ENCODE data around the gene NSRP1.

The NSRP1 gene

GRCh38 chr17:30173649-30174048, 57.0 kb downstream of the NSRP1 start:
- H3K27me3 ChIP-seq (replicated peaks; ENCODE audit: control insufficient read depth, insufficient read depth, low read length, poor library complexity, severe bottlenecking), result no peaks in the 10 kb centered on the region
- no peaks in the 10 kb centered on the region for H3K4me1 ChIP-seq (ENCODE audit: control insufficient read depth, insufficient read depth, low read length, poor library complexity, severe bottlenecking)
- H3K36me3 ChIP-seq (ENCODE audit: control insufficient read depth, insufficient read depth, low read length), result peaks cover 22% of the 10 kb centered on the region
- no peaks in the 10 kb centered on the region for H3K9me3 ChIP-seq (ENCODE audit: control insufficient read depth, low read length)
- no peak overlapping the region for H3K27ac ChIP-seq (ENCODE audit: insufficient read depth, low read length, poor library complexity, severe bottlenecking)
- H3K4me3 ChIP-seq (ENCODE audit: insufficient read depth, low read depth, low read length, poor library complexity, severe bottlenecking), result no peak overlapping the region
- DNase-seq, result no peak

GRCh38 chr17:30174556-30174955, 57.9 kb downstream of the NSRP1 start:
- no peaks in the 10 kb centered on the region for H3K9me3 ChIP-seq (ENCODE audit: control insufficient read depth, low read length)
- H3K4me1 ChIP-seq (ENCODE audit: control insufficient read depth, insufficient read depth, low read length, poor library complexity, severe bottlenecking), result no peaks in the 10 kb centered on the region
- H3K4me3 ChIP-seq (ENCODE audit: insufficient read depth, low read depth, low read length, poor library complexity, severe bottlenecking), result no peak overlapping the region
- DNase-seq, result no peak
- H3K27me3 ChIP-seq (replicated peaks; ENCODE audit: control insufficient read depth, insufficient read depth, low read length, poor library complexity, severe bottlenecking), result no peaks in the 10 kb centered on the region
- peaks cover 26% of the 10 kb centered on the region for H3K36me3 ChIP-seq (ENCODE audit: control insufficient read depth, insufficient read depth, low read length)
- no peak overlapping the region for H3K27ac ChIP-seq (ENCODE audit: insufficient read depth, low read length, poor library complexity, severe bottlenecking)

GRCh38 chr17:30176855-30177254, 60.2 kb downstream of the NSRP1 start:
- DNase-seq, result no peak
- no peaks in the 10 kb centered on the region for H3K27me3 ChIP-seq (replicated peaks; ENCODE audit: control insufficient read depth, insufficient read depth, low read length, poor library complexity, severe bottlenecking)
- H3K4me3 ChIP-seq (ENCODE audit: insufficient read depth, low read depth, low read length, poor library complexity, severe bottlenecking), result no peak overlapping the region
- H3K4me1 ChIP-seq (ENCODE audit: control insufficient read depth, insufficient read depth, low read length, poor library complexity, severe bottlenecking), result no peaks in the 10 kb centered on the region
- no peaks in the 10 kb centered on the region for H3K9me3 ChIP-seq (ENCODE audit: control insufficient read depth, low read length)
- H3K27ac ChIP-seq (ENCODE audit: insufficient read depth, low read length, poor library complexity, severe bottlenecking), result no peak overlapping the region
- H3K36me3 ChIP-seq (ENCODE audit: control insufficient read depth, insufficient read depth, low read length), result peaks cover 41% of the 10 kb centered on the region

- no peaks in the 10 kb centered on the region for H3K4me1 ChIP-seq (ENCODE audit: control insufficient read depth, insufficient read depth, low read length, poor library complexity, severe bottlenecking)
- DNase-seq, result no peak
- H3K36me3 ChIP-seq (ENCODE audit: control insufficient read depth, insufficient read depth, low read length), result peaks cover 25% of the 10 kb centered on the region
- no peak overlapping the region for H3K27ac ChIP-seq (ENCODE audit: insufficient read depth, low read length, poor library complexity, severe bottlenecking)
- no peaks in the 10 kb centered on the region for H3K9me3 ChIP-seq (ENCODE audit: control insufficient read depth, low read length)
- no peaks in the 10 kb centered on the region for H3K27me3 ChIP-seq (replicated peaks; ENCODE audit: control insufficient read depth, insufficient read depth, low read length, poor library complexity, severe bottlenecking)
- no peak overlapping the region for H3K4me3 ChIP-seq (ENCODE audit: insufficient read depth, low read depth, low read length, poor library complexity, severe bottlenecking)
Observed at GRCh38 chr17:30186761-30187160, 70.1 kb downstream of the NSRP1 start.

- Histone ChIP-seq H3K36me3 (ENCODE audit: control insufficient read depth, insufficient read depth, low read length) (peaks cover 21% of the 10 kb centered on the region), H3K4me3 (ENCODE audit: insufficient read depth, low read depth, low read length, poor library complexity, severe bottlenecking) (no peak overlapping the region), H3K4me1 (ENCODE audit: control insufficient read depth, insufficient read depth, low read length, poor library complexity, severe bottlenecking) (no peaks in the 10 kb centered on the region), H3K27me3 (replicated peaks; ENCODE audit: control insufficient read depth, insufficient read depth, low read length, poor library complexity, severe bottlenecking) (no peaks in the 10 kb centered on the region), H3K9me3 (ENCODE audit: control insufficient read depth, low read length) (no peaks in the 10 kb centered on the region), H3K27ac (ENCODE audit: insufficient read depth, low read length, poor library complexity, severe bottlenecking) (no peak overlapping the region)
- no peak for DNase-seq
Observed at GRCh38 chr17:30187573-30187972, 71.0 kb downstream of the NSRP1 start.

- Histone ChIP-seq H3K9me3 (ENCODE audit: control insufficient read depth, low read length) (no peaks in the 10 kb centered on the region), H3K4me3 (ENCODE audit: insufficient read depth, low read depth, low read length, poor library complexity, severe bottlenecking) (no peak overlapping the region), H3K4me1 (ENCODE audit: control insufficient read depth, insufficient read depth, low read length, poor library complexity, severe bottlenecking) (no peaks in the 10 kb centered on the region), H3K27ac (ENCODE audit: insufficient read depth, low read length, poor library complexity, severe bottlenecking) (no peak overlapping the region), H3K36me3 (ENCODE audit: control insufficient read depth, insufficient read depth, low read length) (peaks cover 16% of the 10 kb centered on the region), H3K27me3 (replicated peaks; ENCODE audit: control insufficient read depth, insufficient read depth, low read length, poor library complexity, severe bottlenecking) (no peaks in the 10 kb centered on the region)
- no peak for DNase-seq
Observed at GRCh38 chr17:30188211-30188939, 71.8 kb downstream of the NSRP1 start.

GRCh38 chr17:30191072-30191471, 74.5 kb downstream of the NSRP1 start:
- no peaks in the 10 kb centered on the region for H3K9me3 ChIP-seq (ENCODE audit: control insufficient read depth, low read length)

GRCh38 chr17:30196504-30196903, 79.9 kb downstream of the NSRP1 start:
- DNase-seq, result no peak
- no peak overlapping the region for H3K4me3 ChIP-seq (ENCODE audit: insufficient read depth, low read depth, low read length, poor library complexity, severe bottlenecking)
- H3K4me1 ChIP-seq (ENCODE audit: control insufficient read depth, insufficient read depth, low read length, poor library complexity, severe bottlenecking), result no peaks in the 10 kb centered on the region
- no peaks in the 10 kb centered on the region for H3K9me3 ChIP-seq (ENCODE audit: control insufficient read depth, low read length)
- H3K27me3 ChIP-seq (replicated peaks; ENCODE audit: control insufficient read depth, insufficient read depth, low read length, poor library complexity, severe bottlenecking), result no peaks in the 10 kb centered on the region
- no peak overlapping the region for H3K27ac ChIP-seq (ENCODE audit: insufficient read depth, low read length, poor library complexity, severe bottlenecking)
- no peaks in the 10 kb centered on the region for H3K36me3 ChIP-seq (ENCODE audit: control insufficient read depth, insufficient read depth, low read length)

More at GRCh38 chr17:30191072-30191471, 74.5 kb downstream of the NSRP1 start:
- Histone ChIP-seq H3K4me1 (ENCODE audit: control insufficient read depth, insufficient read depth, low read length, poor library complexity, severe bottlenecking) (no peaks in the 10 kb centered on the region), H3K36me3 (ENCODE audit: control insufficient read depth, insufficient read depth, low read length) (no peaks in the 10 kb centered on the region), H3K4me3 (ENCODE audit: insufficient read depth, low read depth, low read length, poor library complexity, severe bottlenecking) (no peak overlapping the region), H3K27me3 (replicated peaks; ENCODE audit: control insufficient read depth, insufficient read depth, low read length, poor library complexity, severe bottlenecking) (no peaks in the 10 kb centered on the region), H3K27ac (ENCODE audit: insufficient read depth, low read length, poor library complexity, severe bottlenecking) (no peak overlapping the region)
- no peak for DNase-seq

GRCh38 chr17:30197416-30197815, 80.8 kb downstream of the NSRP1 start:
- no peaks in the 10 kb centered on the region for H3K9me3 ChIP-seq (ENCODE audit: control insufficient read depth, low read length)
- no peak for DNase-seq
- no peaks in the 10 kb centered on the region for H3K4me1 ChIP-seq (ENCODE audit: control insufficient read depth, insufficient read depth, low read length, poor library complexity, severe bottlenecking)
- H3K36me3 ChIP-seq (ENCODE audit: control insufficient read depth, insufficient read depth, low read length), result no peaks in the 10 kb centered on the region
- no peak overlapping the region for H3K4me3 ChIP-seq (ENCODE audit: insufficient read depth, low read depth, low read length, poor library complexity, severe bottlenecking)
- H3K27me3 ChIP-seq (replicated peaks; ENCODE audit: control insufficient read depth, insufficient read depth, low read length, poor library complexity, severe bottlenecking), result no peaks in the 10 kb centered on the region
- no peak overlapping the region for H3K27ac ChIP-seq (ENCODE audit: insufficient read depth, low read length, poor library complexity, severe bottlenecking)

GRCh38 chr17:30199600-30199999, 83.0 kb downstream of the NSRP1 start:
- Histone ChIP-seq H3K9me3 (ENCODE audit: control insufficient read depth, low read length) (no peaks in the 10 kb centered on the region), H3K27ac (ENCODE audit: insufficient read depth, low read length, poor library complexity, severe bottlenecking) (no peak overlapping the region), H3K36me3 (ENCODE audit: control insufficient read depth, insufficient read depth, low read length) (no peaks in the 10 kb centered on the region), H3K27me3 (replicated peaks; ENCODE audit: control insufficient read depth, insufficient read depth, low read length, poor library complexity, severe bottlenecking) (no peaks in the 10 kb centered on the region), H3K4me3 (ENCODE audit: insufficient read depth, low read depth, low read length, poor library complexity, severe bottlenecking) (no peak overlapping the region), H3K4me1 (ENCODE audit: control insufficient read depth, insufficient read depth, low read length, poor library complexity, severe bottlenecking) (no peaks in the 10 kb centered on the region)
- no peak for DNase-seq
